GM21737 (cell line): ENCODE results near the gene ZNF546.
A peak's percentile ranks its signal among the peaks of the same experiment; 100 is the strongest.
"Not testable (repeated sequence)": the region's sequence is repeated elsewhere in the genome, so short reads cannot be mapped to it uniquely, and the experiment has no call there.

Source experiments
- ATAC-seq: cut with Tn5 transposase; IDR thresholded peaks from one replicate; pipeline ENCODE4 v1.9.1; 2021; ENCODE audit warnings: mild to moderate bottlenecking, moderate library complexity; ENCODE audit not compliant: unreplicated experiment

ZNF546 gene

DNA sequence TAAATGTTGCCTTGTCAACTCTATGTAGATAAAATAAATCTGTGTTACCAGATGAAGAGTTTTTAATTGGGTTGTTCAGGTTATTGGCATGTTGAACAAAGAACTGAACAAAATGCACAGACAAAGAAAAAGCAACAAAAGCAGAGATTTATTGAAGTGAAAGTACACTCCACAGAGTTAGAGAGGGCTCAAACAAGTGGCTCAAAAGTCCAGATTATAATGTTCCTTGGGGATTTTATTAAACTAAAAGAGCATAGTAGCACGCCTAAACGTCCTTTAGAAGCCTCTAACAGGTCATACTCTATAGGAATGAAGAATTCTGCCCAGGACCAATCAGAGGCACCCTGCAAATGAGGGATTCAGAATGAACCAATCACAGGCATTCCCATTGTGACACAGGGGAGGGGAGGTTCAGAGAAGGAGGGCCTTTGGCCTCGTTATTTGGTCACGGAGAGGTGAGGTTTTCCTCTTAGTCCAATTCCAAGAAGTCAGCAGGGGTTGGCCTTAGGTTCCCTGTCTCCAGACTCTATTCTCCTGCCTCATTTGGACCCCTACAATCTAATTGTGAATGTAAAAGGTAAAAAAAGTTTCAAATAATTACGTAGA lies 13.1 kb upstream of the ZNF546 start:
- no peak for ATAC-seq

GRCh38 chr19:39986643-39987042 lies 10.2 kb upstream of the ZNF546 start:
- ATAC-seq = no peak

- no peak for ATAC-seq
Observed at GRCh38 chr19:39987167-39987566, 9.7 kb upstream of the ZNF546 start.

DNA sequence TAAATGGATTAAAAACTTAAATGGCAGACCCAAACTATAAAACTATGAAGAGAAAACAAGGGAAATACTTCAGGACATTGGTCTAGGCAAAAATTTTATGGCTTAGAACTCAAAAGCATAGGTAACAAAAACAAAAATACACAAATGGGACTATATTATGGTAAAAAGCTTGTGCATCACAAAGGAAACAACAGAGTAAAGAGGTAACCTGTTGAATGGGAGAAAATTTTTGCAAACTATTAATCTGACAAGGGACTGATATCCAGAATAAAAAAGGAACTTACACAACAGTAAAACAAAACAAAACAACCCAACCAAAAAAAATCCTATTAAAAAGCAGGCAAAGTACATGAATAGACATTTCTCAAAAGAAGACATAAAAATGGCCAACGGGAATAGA lies 9.3 kb upstream of the ZNF546 start:
- ATAC-seq = no peak

- ATAC-seq = no peak
Observed at GRCh38 chr19:39993605-39994004, 3.3 kb upstream of the ZNF546 start.

GRCh38 chr19:39994361-39994760 lies 2.5 kb upstream of the ZNF546 start:
- ATAC-seq = no peak

GRCh38 chr19:39995794-39996193 lies 1.1 kb upstream of the ZNF546 start:
- no peak for ATAC-seq

DNA sequence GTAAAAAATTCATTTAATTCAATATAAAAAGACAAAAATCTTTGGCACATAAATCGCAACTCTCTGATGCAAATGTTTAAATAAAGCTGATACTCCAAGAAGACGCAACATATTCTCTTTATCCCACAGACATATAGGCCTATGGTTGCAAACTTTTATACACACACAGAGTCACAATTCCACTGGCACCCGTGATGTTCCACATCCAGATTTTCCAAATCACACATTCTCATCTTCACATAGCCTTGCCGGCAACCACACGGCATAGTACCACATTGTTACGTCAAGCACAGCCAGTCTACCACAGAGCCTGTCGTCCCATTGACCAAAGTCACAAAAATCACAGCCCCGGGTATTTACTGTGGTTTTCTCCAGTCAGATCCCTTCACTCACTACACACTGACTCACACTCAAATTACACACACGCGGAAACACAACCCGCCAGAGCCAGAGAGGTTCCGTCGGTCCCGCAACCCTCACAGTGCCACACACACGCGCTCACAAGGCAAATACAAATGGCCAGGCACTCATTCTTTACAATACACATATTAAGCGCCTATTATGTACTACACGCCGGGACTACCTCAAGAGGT lies 546 bp upstream of the ZNF546 start:
- no peak for ATAC-seq

GRCh38 chr19:39997638-39998216 lies 867 bp downstream of the ZNF546 start:
- peak; percentile 2 for ATAC-seq

GRCh38 chr19:39998501-39998900 lies 1.6 kb downstream of the ZNF546 start:
- ATAC-seq = no peak

DNA sequence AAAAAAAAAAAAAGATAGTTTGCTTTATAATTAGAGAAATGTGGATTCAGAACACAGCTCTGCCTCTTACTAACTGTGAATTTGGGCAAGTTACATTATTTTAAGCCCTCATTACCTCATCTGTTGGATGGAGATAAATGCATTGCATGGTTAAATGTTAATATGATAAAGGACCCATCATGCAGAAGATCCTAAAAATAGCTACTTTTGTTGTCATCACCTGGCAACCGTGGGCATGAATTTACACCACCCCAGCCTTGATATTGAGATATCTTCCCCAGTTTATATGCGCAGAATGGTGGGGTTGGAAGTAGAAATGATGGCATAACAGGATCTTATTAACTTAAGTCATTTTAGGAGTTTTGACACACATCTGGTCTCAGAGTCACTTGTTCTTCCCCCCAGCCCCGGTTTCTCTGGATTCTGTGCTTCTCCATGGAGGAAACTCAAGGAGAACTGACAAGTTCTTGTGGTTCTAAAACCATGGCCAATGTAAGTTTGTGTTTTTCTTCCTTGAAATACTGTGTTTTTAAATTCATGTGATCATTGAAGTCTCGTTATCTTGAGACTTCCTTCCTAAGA lies 8.9 kb downstream of the ZNF546 start:
- no peak for ATAC-seq

GRCh38 chr19:40006273-40006691 lies 9.4 kb downstream of the ZNF546 start:
- no peak for ATAC-seq

GRCh38 chr19:40009674-40010073 lies 12.8 kb downstream of the ZNF546 start:
- no peak for ATAC-seq

- no peak for ATAC-seq
Observed at GRCh38 chr19:40013991-40014390, 17.1 kb downstream of the ZNF546 start.

DNA sequence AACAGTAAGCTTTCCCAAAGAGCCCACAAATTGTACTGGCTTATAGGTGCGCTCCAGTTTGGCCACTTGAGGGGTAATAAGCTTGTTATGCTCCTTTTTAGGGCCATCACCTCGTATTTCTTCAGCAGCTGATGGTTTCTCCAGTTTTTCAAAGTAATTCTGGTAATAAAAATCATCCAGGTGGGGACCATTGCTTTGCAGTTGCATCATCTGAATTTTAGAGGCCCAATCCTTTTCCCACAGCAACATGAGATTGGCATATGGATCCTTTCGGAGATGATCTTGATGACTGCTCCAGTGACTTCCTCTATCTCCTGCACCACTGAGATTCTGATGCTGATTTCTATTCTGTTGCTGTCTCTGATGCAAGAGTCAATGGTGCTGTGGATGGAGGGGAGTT lies 27.1 kb downstream of the ZNF546 start:
- ATAC-seq = no peak

DNA sequence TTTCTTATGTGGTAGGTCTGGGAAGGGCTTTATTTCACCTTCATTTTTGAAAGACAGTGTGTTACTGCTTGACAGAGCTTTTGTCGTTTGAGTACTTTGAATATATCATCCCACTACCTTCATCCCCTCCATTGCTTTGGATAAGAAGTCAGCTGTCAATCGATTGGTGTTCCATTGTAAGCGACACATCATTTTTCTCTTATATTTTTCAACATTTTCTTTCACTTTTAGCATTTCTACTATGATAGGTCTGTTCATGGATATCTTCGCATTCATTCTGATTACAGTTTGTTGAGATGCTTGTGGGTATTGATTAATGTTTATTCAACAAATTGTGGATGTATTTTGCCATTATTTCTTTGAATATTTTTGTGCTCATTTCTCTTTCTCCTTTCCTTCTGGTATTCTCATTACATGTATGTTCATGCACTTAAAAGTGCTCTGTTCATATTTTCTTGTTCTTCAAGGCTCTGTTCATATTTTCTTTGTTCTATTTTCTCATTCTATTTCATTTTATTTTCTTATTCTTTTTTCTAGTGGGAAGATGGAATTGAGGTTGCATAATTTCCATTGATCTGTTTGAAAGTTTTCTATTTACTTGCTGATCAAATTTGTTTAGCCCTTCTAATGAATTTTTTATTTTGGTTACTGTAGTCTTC lies 29.2 kb downstream of the ZNF546 start:
- no peak for ATAC-seq

GRCh38 chr19:40026597-40026970 lies 29.7 kb downstream of the ZNF546 start:
- no peak for ATAC-seq

- ATAC-seq = no peak
Observed at GRCh38 chr19:40033989-40034560, 37.2 kb downstream of the ZNF546 start.

- ATAC-seq = no peak
Observed at GRCh38 chr19:40035996-40036395, 39.1 kb downstream of the ZNF546 start.

- ATAC-seq = not testable (repeated sequence)
Observed at GRCh38 chr19:40038047-40038446, 41.2 kb downstream of the ZNF546 start.

DNA sequence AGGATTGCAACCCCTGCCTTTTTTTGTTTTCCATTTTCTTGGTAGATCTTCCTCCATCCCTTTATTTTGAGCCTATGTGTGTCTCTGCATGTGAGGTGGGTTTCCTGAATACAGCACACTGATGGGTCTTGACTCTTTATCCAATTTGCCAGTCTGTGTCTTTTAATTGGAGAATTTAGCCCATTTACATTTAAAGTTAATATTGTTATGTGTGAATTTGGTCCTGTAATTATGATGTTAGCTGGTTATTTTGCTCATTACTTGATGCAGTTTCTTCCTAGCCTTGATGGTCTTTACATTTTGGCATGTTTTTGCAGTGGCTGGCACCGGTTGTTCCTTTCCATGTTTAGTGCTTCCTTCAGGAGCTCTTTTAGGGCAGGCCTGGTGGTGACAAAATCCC lies 44.9 kb downstream of the ZNF546 start:
- not testable (repeated sequence) for ATAC-seq
